Stimulated activated CD8-positive, alpha-beta memory T cell treated with anti-CD3 and anti-CD28 coated beads, Interleukin-12 subunit alpha, Interleukin-12 subunit beta, amount 100 ng/mL, for 4 hours (primary cell): ENCODE results near the gene AP3D1.
"Not testable (repeated sequence)": the region's sequence is repeated elsewhere in the genome, so short reads cannot be mapped to it uniquely, and the experiment has no call there.

Experiments
- DNase-seq: peaks from one replicate; pipeline ENCODE4 v3.0.0-alpha.2; 2020; ENCODE audit warnings: low read depth

AP3D1 gene

GRCh38 chr19:2109046-2109864, 42.1 kb downstream of the AP3D1 start:
- no peak for DNase-seq

- DNase-seq, result no peak
Measured at GRCh38 chr19:2108251-2109016, 42.9 kb downstream of the AP3D1 start.

DNA sequence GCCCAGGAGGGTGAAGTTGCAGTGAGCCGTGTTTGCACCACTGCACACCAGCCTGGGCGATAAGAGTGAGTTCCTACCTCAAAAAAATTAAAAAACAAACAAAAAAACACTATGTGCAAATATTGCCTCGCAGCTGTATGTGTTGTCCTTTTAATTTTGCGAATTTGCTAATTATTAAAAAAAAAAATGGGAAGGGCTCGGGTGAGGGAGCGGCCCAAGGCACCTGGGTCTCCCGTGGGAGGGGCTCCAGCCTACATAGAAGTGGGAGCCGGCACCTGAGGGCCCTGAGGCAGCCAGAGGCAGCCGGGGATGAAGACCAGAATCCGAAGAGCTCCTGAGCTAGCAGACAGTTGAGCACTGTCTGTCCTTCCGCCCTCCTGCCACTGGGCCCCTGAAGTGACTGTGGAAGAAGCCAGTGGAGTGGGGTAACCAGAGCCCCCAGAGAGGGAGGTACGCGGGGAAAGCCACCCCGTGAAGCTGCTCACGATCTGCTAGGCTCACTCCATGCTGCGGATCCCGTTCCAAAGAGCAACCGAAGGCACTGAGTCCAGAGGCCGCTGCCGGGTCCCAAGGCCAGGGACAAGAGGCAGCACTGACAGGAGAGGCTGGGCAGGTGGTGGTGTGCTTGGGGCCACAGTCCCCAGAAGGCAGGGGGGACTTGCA, 48.2 kb downstream of the AP3D1 start:
- no peak for DNase-seq

DNA sequence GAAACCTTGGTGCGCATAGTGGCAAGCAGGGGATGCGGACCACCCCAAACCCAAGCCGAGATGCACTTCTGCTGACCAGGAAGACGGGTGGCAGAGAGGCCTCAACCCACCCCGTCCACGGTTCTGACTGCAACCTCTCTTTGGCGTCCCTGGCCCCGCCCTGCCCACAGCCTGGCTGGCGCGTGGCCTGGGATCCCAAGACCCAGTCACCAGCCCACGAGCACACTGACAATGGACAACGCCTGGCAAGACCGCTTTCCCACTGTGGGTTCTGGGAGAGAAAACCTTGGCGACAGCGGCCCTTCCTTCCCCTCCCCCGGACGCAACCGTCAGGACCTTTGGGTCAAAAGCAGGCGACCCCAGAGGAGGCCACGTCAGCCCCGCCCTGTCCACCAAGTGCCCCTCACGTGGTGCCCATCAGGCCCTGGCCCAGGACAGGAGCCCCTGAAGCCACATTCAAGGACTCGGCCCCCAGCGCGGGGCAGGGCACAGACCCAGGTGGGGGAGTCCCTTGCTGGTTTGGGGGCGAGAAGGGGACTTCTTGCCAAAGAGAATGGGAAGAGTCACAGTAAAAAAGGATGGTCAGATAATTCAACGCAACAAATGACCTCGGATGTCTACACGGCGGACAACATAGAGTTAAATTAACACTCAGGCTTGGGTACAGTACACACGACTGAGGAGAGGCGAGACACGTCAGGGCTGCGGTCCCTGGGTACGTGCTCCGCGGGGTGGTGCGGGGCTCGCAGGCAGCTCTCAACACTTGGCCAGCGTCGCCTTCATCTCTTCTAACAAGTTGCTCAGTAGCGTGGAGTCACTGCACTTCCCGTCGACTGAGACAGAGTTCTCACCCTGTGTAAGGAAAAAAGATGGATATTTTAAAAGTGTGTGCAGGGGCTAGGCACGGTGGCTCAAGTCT, 49.7 kb downstream of the AP3D1 start:
- DNase-seq, result no peak

GRCh38 chr19:2100719-2101061, 50.7 kb downstream of the AP3D1 start:
- no peak for DNase-seq

DNA sequence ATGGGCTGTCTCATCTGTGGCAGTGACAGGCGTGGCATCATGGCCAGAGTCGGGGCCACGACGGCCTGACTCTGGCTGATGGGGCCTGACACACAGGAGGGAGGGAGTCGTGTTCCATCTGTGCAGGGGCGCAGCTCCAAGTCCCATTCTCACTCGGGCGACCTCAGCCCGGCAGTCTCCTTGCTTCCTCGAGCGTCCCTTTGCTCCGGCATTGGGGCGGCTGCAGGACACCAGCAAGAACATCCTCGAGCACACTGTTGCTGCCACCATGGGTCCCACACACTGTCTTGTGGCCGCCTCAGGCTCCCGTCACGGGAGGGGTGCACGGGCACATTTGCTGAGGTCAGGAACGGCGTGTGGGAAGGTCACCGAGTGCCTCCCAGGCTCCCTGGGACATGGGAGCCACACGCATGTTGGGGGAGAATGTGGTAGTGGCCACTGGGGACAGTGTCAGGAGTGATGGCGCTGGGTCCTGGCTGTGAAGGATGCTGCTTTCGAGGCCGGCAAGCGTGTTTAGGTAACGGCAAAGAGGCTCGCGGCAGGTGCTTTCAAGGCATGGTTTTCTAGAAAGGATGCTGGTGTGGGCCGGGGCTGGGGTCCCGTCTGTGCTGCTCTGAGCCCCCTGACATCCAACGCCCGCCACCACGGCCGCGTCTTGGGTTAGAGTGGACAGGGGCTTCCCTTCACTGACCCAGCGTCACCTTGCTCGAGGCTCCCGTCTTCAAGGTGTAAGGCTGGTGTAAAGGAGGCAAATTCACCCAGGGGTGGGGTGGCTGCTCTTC, 51.2 kb downstream of the AP3D1 start:
- DNase-seq, result no peak

DNA sequence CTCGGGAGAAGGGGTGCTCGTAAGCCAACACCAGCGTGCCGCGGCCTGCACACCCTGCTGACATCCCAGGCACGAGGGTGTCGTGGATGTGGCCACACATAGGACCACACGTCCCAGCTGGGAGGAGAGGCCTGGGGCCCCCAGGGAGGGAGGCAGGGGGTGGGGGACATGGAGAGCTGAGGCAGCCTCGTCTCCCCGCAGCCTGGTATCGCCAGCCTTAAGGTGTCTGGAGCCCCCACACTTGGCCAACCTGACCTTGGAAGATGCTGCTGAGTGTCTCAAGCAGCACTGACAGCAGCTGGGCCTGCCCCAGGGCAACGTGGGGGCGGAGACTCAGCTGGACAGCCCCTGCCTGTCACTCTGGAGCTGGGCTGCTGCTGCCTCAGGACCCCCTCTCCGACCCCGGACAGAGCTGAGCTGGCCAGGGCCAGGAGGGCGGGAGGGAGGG, 52.3 kb downstream of the AP3D1 start:
- DNase-seq, result no peak

DNA sequence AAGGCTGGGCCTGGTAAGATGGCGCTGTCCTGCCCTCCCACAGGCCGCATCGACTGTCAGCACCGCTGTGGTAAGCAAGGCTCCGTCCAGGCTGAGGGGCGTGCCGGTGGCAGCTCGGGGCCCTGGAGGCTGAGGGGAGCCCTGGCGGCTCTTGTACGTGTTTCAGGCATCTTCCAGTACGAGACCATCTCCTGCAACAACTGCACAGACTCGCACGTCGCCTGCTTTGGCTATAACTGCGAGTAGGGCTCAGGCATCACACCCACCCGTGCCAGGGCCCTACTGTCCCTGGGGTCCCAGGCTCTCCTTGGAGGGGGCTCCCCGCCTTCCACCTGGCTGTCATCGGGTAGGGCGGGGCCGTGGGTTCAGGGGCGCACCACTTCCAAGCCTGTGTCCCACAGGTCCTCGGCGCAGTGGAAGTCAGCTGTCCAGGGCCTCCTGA, 53.5 kb downstream of the AP3D1 start:
- no peak for DNase-seq

- DNase-seq, result no peak
Measured at GRCh38 chr19:2097203-2097885, 54.0 kb downstream of the AP3D1 start.

- DNase-seq, result peak; percentile 100
Measured at GRCh38 chr19:2096480-2097202, 54.7 kb downstream of the AP3D1 start, which contains the start of gene IZUMO4. IZUMO4 (plus strand) TSS chr19:2096915; CDS start chr19:2096946, 31 bp downstream.

- no peak for DNase-seq
Measured at GRCh38 chr19:2096034-2096479, 55.3 kb downstream of the AP3D1 start, which contains the start of gene MOB3A. MOB3A (minus strand) TSS chr19:2096326; CDS start chr19:2078560, 17,766 bp downstream.

GRCh38 chr19:2091926-2092525, 59.3 kb downstream of the AP3D1 start:
- not testable (repeated sequence) for DNase-seq

DNA sequence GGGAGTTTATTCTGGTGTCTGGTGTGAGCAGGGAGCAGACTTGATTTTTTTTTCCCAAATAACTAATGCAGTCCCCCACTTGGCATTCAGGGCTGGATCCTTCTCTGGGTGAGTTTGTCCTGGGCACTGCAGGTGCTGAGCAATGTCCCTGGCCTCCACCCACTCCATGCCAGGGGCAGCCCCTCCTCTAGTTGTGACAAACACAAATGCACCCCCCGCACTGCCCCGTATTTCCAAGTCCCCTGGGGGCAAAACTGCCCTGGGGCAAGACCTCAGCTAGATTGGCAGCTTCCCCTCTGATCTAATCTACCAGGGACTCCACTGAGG, 61.7 kb downstream of the AP3D1 start:
- DNase-seq, result no peak

GRCh38 chr19:2089001-2089711, 62.2 kb downstream of the AP3D1 start:
- no peak for DNase-seq

DNA sequence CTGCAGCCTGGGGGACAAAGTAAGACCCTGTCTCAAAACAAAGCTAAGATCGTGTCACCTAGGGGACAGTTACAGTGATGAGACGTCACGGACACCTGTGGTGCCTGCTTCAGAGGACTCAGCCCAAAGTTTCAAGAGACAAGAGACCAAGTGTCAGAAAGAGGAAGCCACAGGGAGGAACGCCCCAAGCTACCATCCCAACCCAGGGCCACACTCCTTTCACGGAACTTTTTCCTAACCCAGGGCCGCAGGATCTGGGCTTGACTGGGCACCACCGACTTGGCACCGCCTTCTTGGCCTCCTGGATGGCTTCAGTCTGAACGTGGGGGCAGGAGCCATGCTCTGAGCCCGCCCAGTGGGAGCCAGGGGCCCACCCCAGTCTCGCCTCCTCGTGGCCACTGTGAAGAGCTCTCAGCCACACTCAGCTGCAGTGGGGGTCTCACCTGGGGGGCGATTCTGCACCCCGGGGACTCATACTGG, 63.7 kb downstream of the AP3D1 start:
- DNase-seq, result no peak

GRCh38 chr19:2086695-2087620, 64.4 kb downstream of the AP3D1 start:
- not testable (repeated sequence) for DNase-seq
